Peyer's patch (tissue), 4 donors: ENCODE results near the gene ADAM17. TPM values are rescaled to one million over a fixed set of nuclear protein-coding genes. Genes with fewer than 3 reads are reported as not detected.

Experiments used
- DNase-seq, 3 donors: peaks; one replicate each; pipeline ENCODE4 v3.0.0-alpha.2; 2017 to 2019
- H3K27ac ChIP-seq, 4 donors: fragments of 200-600 bp; sonication (generic); one replicate each; pipeline ENCODE4 v1.5.1; 2016 to 2019
- H3K27me3 ChIP-seq, 2 donors: fragments of 200-600 bp; sonication (generic); one replicate each; pipeline ENCODE4 v1.5.1; 2019
- H3K36me3 ChIP-seq, 3 donors: fragments of 200-600 bp; sonication (generic); one replicate each; pipeline ENCODE4 v1.5.1; 2016 to 2019
- H3K4me1 ChIP-seq, 4 donors: fragments of 200-600 bp; sonication (generic); one replicate each; pipeline ENCODE4 v1.5.1; 2016 to 2019
- H3K4me3 ChIP-seq, 4 donors: fragments of 200-600 bp; sonication (generic); 1 replicate in 3 of 4; 2 replicates in 1 of 4; pipeline ENCODE4 v1.5.1; 2016 to 2019; ENCODE audit warnings: mild to moderate bottlenecking in 1 of 4
- H3K9me3 ChIP-seq, 4 donors: fragments of 200-600 bp; sonication (generic); one replicate each; pipeline ENCODE4 v1.5.1; 2016 to 2019; ENCODE audit warnings: mild to moderate bottlenecking in 1 of 4
- CTCF ChIP-seq, 6 experiments: fragments of 450-650 bp in 4 of 6; fragments of 200-600 bp in 2 of 6; sonication (generic) in 1 of 6; IDR thresholded peaks; one replicate each; pipeline ENCODE4 v1.5.1; 2017 to 2019; ENCODE audit warnings: antibody characterized with exemption in 6 of 6, mild to moderate bottlenecking in 3 of 6, moderate library complexity in 1 of 6
- POLR2A ChIP-seq, 2 donors: fragments of 450-650 bp; IDR thresholded peaks; one replicate each; pipeline ENCODE4 v1.5.1; 2017; ENCODE audit warnings: antibody characterized with exemption in 2 of 2, mild to moderate bottlenecking in 2 of 2, moderate library complexity in 2 of 2
- total RNA-seq, 4 donors: library from RNA; depleted of rRNA; stranded (reverse); fragments of >200 nt; gene quantifications; one replicate each; pipeline ENCODE4 v1.1.0, GENCODE V29; 2016

ADAM17 gene
- total RNA-seq, 4 donors from 2014 or later, result 10.5 to 45.4 (median 21.0) TPM

- TF ChIP-seq CTCF (IDR thresholded peaks at IDR 0.05) (no peak), POLR2A (IDR thresholded peaks at IDR 0.05) (no peak)
- Histone ChIP-seq H3K4me1 (peaks cover 0 to 3% (median 0%) of the 10 kb centered on the region in 4 donors), H3K9me3 (no peaks in the 10 kb centered on the region), H3K27ac (peak overlapping the region in 1 of 4 donors; percentile 57), H3K36me3 (peaks cover 0 to 11% (median 0%) of the 10 kb centered on the region in 3 donors), H3K27me3 (no peaks in the 10 kb centered on the region), H3K4me3 (no peak overlapping the region)
- no peak for DNase-seq
These were observed 16.1 kb downstream of the ADAM17 start for GRCh38 chr2:9539531-9539930.

- H3K36me3 ChIP-seq, result peaks cover 0 to 22% (median 0%) of the 10 kb centered on the region in 3 donors
- H3K4me1 ChIP-seq, result no peaks in the 10 kb centered on the region
- TF ChIP-seq POLR2A (IDR thresholded peaks at IDR 0.05) (no peak), CTCF (IDR thresholded peaks at IDR 0.05) (no peak)
- H3K27me3 ChIP-seq, result no peaks in the 10 kb centered on the region
- no peaks in the 10 kb centered on the region for H3K9me3 ChIP-seq
- peak overlapping the region in 1 of 4 donors; percentile 57 for H3K27ac ChIP-seq
- no peak overlapping the region for H3K4me3 ChIP-seq
- DNase-seq, result no peak
These were observed 17.6 kb downstream of the ADAM17 start for GRCh38 chr2:9538000-9538507.

- Histone ChIP-seq H3K27ac (no peak overlapping the region), H3K4me3 (no peak overlapping the region), H3K27me3 (no peaks in the 10 kb centered on the region), H3K9me3 (no peaks in the 10 kb centered on the region), H3K36me3 (peaks cover 0 to 30% (median 0%) of the 10 kb centered on the region in 3 donors), H3K4me1 (no peaks in the 10 kb centered on the region)
- DNase-seq, result no peak
- no peak for TF ChIP-seq CTCF (IDR thresholded peaks at IDR 0.05)
- TF ChIP-seq POLR2A (IDR thresholded peaks at IDR 0.05), result no peak
These were observed 19.1 kb downstream of the ADAM17 start for GRCh38 chr2:9536504-9536903.

GRCh38 chr2:9535177-9535576 is 20.5 kb downstream of the ADAM17 start:
- Histone ChIP-seq H3K27me3 (no peaks in the 10 kb centered on the region), H3K4me1 (no peaks in the 10 kb centered on the region), H3K27ac (no peak overlapping the region), H3K36me3 (peaks cover 0 to 35% (median 0%) of the 10 kb centered on the region in 3 donors), H3K9me3 (no peaks in the 10 kb centered on the region), H3K4me3 (no peak overlapping the region)
- no peak for TF ChIP-seq POLR2A (IDR thresholded peaks at IDR 0.05)
- no peak for TF ChIP-seq CTCF (IDR thresholded peaks at IDR 0.05)
- DNase-seq, result no peak

GRCh38 chr2:9533663-9534062 is 22.0 kb downstream of the ADAM17 start:
- Histone ChIP-seq H3K9me3 (no peaks in the 10 kb centered on the region), H3K4me1 (no peaks in the 10 kb centered on the region), H3K4me3 (no peak overlapping the region), H3K36me3 (peaks cover 0 to 39% (median 0%) of the 10 kb centered on the region in 3 donors), H3K27ac (no peak overlapping the region), H3K27me3 (no peaks in the 10 kb centered on the region)
- no peak for TF ChIP-seq CTCF (IDR thresholded peaks at IDR 0.05)
- no peak for DNase-seq

GRCh38 chr2:9532421-9532820 is 23.2 kb downstream of the ADAM17 start:
- DNase-seq, result no peak
- Histone ChIP-seq H3K4me1 (no peaks in the 10 kb centered on the region), H3K27me3 (no peaks in the 10 kb centered on the region), H3K36me3 (peaks cover 0 to 39% (median 0%) of the 10 kb centered on the region in 3 donors), H3K9me3 (no peaks in the 10 kb centered on the region), H3K27ac (no peak overlapping the region), H3K4me3 (no peak overlapping the region)
- TF ChIP-seq POLR2A (IDR thresholded peaks at IDR 0.05), result no peak
- no peak for TF ChIP-seq CTCF (IDR thresholded peaks at IDR 0.05)
